ENCODE results near the gene CPPED1. TPM values are rescaled to one million over a fixed set of nuclear protein-coding genes. Genes with fewer than 3 reads are reported as not detected.

The CPPED1 gene
- total RNA-seq, 1 experiment from 2014 or later = 8.1 TPM

DNA sequence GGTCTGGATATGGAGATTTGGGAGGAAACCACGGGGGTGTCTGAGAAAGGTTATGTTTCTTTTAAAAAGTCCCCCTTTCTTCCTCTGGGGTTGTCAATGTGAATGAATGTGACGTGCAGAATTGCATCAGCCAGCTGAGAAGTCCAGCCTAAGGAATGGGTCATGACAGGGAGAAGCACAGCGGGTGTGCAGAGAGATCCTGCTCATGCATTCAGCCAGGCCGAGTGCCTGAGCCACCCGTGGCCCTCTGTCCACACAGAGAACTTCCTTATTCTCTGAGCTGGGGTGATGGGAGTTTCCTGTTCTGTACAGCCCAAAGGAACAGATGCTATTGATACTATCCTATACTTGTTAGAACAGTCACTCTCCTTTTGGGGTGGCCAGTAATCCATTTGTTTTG, 117.9 kb downstream of the CPPED1 start:
- no peaks in the 10 kb centered on the region for H3K79me2 ChIP-seq (ENCODE audit: insufficient read depth, low read length)
- H3K9me3 ChIP-seq (ENCODE audit: control insufficient read depth in 1 of 2, insufficient read depth in 1 of 2, low read depth in 1 of 2, low read length in 2 of 2) = no peaks in the 10 kb centered on the region
- no peak overlapping the region for H2AFZ ChIP-seq (ENCODE audit: low read depth, low read length, poor library complexity, severe bottlenecking)
- ChIA-PET CTCF (no interaction called here), POLR2A (no interaction called here), RAD21 (ENCODE audit: low non-redundant PET in 1 of 2, low total read pairs in 2 of 2, uncharacterized antibody in 2 of 2, unreplicated experiment in 2 of 2) (no interaction called here)
- no TSS peak for BruUV-seq (replicated peaks)
- no peak for ATAC-seq
- no peak overlapping the region for H3K4me3 ChIP-seq (replicated peaks in 1 of 2; ENCODE audit: low read depth in 1 of 2, low read length in 2 of 2)
- H4K20me1 ChIP-seq (ENCODE audit: insufficient read depth) = no peaks in the 10 kb centered on the region
- TF ChIP-seq FOSL1 (IDR thresholded peaks at IDR 0.05; ENCODE audit: low read depth) (no peak), EGR1 (IDR thresholded peaks at IDR 0.05; ENCODE audit: low read depth) (no peak), ELF1 (IDR thresholded peaks at IDR 0.05; ENCODE audit: borderline replicate concordance, low read depth) (no peak), EZH2phosphoT487 (IDR thresholded peaks at IDR 0.05; ENCODE audit: borderline replicate concordance) (no peak), JUND (IDR thresholded peaks at IDR 0.05) (no peak), CBX3 (IDR thresholded peaks at IDR 0.05; ENCODE audit: low read depth) (no peak), POLR2AphosphoS5 (IDR thresholded peaks at IDR 0.05; ENCODE audit: low read depth, low read length) (no peak), TCF7L2 (IDR thresholded peaks at IDR 0.05; ENCODE audit: borderline replicate concordance, extremely low read depth, insufficient read depth, insufficient read length) (no peak), YY1 (IDR thresholded peaks at IDR 0.05; ENCODE audit: extremely low read depth, insufficient replicate concordance, low read depth, low read length) (no peak), EZH2 (IDR thresholded peaks at IDR 0.05) (no peak), POLR2A (IDR thresholded peaks at IDR 0.05; ENCODE audit: borderline replicate concordance, extremely low read depth, insufficient read depth, insufficient read length) (no peak), SIN3A (IDR thresholded peaks at IDR 0.05; ENCODE audit: low read depth) (no peak), SP1 (IDR thresholded peaks at IDR 0.05; ENCODE audit: low read depth) (no peak), ZFX (IDR thresholded peaks at IDR 0.05) (no peak), ZNF274 (IDR thresholded peaks at IDR 0.05; ENCODE audit: low read depth, low read length) (no peak)
- TF ChIP-seq, protein P1, sequence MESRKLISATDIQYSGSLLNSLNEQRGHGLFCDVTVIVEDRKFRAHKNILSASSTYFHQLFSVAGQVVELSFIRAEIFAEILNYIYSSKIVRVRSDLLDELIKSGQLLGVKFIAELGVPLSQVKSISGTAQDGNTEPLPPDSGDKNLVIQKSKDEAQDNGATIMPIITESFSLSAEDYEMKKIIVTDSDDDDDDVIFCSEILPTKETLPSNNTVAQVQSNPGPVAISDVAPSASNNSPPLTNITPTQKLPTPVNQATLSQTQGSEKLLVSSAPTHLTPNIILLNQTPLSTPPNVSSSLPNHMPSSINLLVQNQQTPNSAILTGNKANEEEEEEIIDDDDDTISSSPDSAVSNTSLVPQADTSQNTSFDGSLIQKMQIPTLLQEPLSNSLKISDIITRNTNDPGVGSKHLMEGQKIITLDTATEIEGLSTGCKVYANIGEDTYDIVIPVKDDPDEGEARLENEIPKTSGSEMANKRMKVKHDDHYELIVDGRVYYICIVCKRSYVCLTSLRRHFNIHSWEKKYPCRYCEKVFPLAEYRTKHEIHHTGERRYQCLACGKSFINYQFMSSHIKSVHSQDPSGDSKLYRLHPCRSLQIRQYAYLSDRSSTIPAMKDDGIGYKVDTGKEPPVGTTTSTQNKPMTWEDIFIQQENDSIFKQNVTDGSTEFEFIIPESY (IDR thresholded peaks at IDR 0.05; ENCODE audit: extremely low read depth, insufficient replicate concordance, low read length) = no peak
- TF ChIP-seq, protein P2, sequence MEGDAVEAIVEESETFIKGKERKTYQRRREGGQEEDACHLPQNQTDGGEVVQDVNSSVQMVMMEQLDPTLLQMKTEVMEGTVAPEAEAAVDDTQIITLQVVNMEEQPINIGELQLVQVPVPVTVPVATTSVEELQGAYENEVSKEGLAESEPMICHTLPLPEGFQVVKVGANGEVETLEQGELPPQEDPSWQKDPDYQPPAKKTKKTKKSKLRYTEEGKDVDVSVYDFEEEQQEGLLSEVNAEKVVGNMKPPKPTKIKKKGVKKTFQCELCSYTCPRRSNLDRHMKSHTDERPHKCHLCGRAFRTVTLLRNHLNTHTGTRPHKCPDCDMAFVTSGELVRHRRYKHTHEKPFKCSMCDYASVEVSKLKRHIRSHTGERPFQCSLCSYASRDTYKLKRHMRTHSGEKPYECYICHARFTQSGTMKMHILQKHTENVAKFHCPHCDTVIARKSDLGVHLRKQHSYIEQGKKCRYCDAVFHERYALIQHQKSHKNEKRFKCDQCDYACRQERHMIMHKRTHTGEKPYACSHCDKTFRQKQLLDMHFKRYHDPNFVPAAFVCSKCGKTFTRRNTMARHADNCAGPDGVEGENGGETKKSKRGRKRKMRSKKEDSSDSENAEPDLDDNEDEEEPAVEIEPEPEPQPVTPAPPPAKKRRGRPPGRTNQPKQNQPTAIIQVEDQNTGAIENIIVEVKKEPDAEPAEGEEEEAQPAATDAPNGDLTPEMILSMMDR (IDR thresholded peaks at IDR 0.05 in 2 of 3, conservative IDR thresholded peaks at IDR 0.05 in 1 of 3; ENCODE audit: borderline replicate concordance in 1 of 3, insufficient read depth in 1 of 3, low read depth in 2 of 3, low read length in 2 of 3) = no peak
- TF ChIP-seq, protein P3, sequence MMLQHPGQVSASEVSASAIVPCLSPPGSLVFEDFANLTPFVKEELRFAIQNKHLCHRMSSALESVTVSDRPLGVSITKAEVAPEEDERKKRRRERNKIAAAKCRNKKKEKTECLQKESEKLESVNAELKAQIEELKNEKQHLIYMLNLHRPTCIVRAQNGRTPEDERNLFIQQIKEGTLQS (IDR thresholded peaks at IDR 0.05) = no peak
- no peak for DNase-seq (ENCODE audit: low read depth, low spot score)
- no peaks in the 10 kb centered on the region for H3K36me3 ChIP-seq (ENCODE audit: control insufficient read depth in 1 of 2, insufficient read depth in 2 of 2, low read length in 2 of 2)
- intact Hi-C loops (cut with micrococcal nuclease) = no loop called here
- no peaks in the 10 kb centered on the region for H3K9me2 ChIP-seq (ENCODE audit: insufficient read depth)
- no peaks in the 10 kb centered on the region for H3K4me1 ChIP-seq (ENCODE audit: control insufficient read depth in 1 of 2, insufficient read depth in 2 of 2, low read length in 2 of 2)
- H3K4me2 ChIP-seq (ENCODE audit: low read length) = no peak overlapping the region
- no peak overlapping the region for H3K9ac ChIP-seq (ENCODE audit: low read length)
- no peak overlapping the region for H3K27ac ChIP-seq (ENCODE audit: low read depth, low read length)
- H3K27me3 ChIP-seq (ENCODE audit: insufficient read depth, low read length) = no peaks in the 10 kb centered on the region
